Heart left ventricle (tissue), 16 donors: ENCODE results near the gene RACK1. TPM values are rescaled to one million over a fixed set of nuclear protein-coding genes. Genes with fewer than 3 reads are reported as not detected.
A peak's percentile ranks its signal among the peaks of the same experiment; 100 is the strongest.

Experiments
- ATAC-seq, 4 donors: fragments of 200-7000 bp; cut with Tn5 transposase; one replicate each; pipeline ENCODE4 v1.9.1; 2020 to 2022; ENCODE audit warnings: moderate library complexity in 4 of 4, mild to moderate bottlenecking in 3 of 4, moderate number of reproducible peaks in 1 of 4
- DNase-seq, 5 donors: peaks; one replicate each; pipeline ENCODE4 v3.0.0-alpha.2; 2020
- H3K27ac ChIP-seq, 12 donors: fragments of 200-600 bp; sonication (generic) in 4 of 12; one replicate each; pipeline versions ENCODE4 v1.5.0 to v1.8.0; 2016 to 2022; ENCODE audit warnings: mild to moderate bottlenecking in 2 of 12
- H3K27me3 ChIP-seq, 9 donors: fragments of 200-600 bp; sonication (generic) in 2 of 9; one replicate each; pipeline versions ENCODE4 v1.5.1 to v1.8.0; 2016 to 2022; ENCODE audit warnings: mild to moderate bottlenecking in 3 of 9
- H3K36me3 ChIP-seq, 9 donors: fragments of 200-600 bp; sonication (generic) in 2 of 9; one replicate each; pipeline versions ENCODE4 v1.5.0 to v1.8.0; 2018 to 2022; ENCODE audit warnings: mild to moderate bottlenecking in 2 of 9
- H3K4me1 ChIP-seq, 12 donors: fragments of 200-600 bp; sonication (generic) in 4 of 12; one replicate each; pipeline versions ENCODE4 v1.5.0 to v1.8.0; 2016 to 2022; ENCODE audit warnings: mild to moderate bottlenecking in 3 of 12
- H3K4me3 ChIP-seq, 12 donors: fragments of 200-600 bp; sonication (generic) in 4 of 12; one replicate each; pipeline versions ENCODE4 v1.5.0 to v1.8.0; 2017 to 2022; ENCODE audit warnings: mild to moderate bottlenecking in 9 of 12, moderate library complexity in 4 of 12
- H3K9me3 ChIP-seq, 12 donors: fragments of 200-600 bp; sonication (generic) in 4 of 12; one replicate each; pipeline versions ENCODE4 v1.5.0 to v1.8.0; 2016 to 2022; ENCODE audit warnings: mild to moderate bottlenecking in 1 of 12
- POLR2A ChIP-seq, 2 donors: fragments of 450-650 bp; IDR thresholded peaks; one replicate each; pipeline ENCODE4 v1.6.1; 2017; ENCODE audit warnings: antibody characterized with exemption in 2 of 2, mild to moderate bottlenecking in 2 of 2, moderate library complexity in 2 of 2
- WGBS, 4 donors: extraction: QIAGEN DNeasy Blood & Tissue Kit in 2 of 4; methylation state at CpG; one replicate each; pipeline versions ENCODE4 v1.1.5 to v1.1.7; 2013 to 2018; 5-methylcytosine and 5-hydroxymethylcytosine counted together
- intact Hi-C, 10 donors: fragments of 100-400 bp; cut with DNase I; formaldehyde crosslinking; loops; one replicate each; pipeline versions ENCODE4 v1.11.1 to v1.14.2; 2022
- polyA plus RNA-seq, 2 donors: library from polyadenylated mRNA; stranded (reverse); fragments of 200-250 nt; gene quantifications; one replicate each; pipeline ENCODE4 v1.2.3, GENCODE V29; 2013
- total RNA-seq, 9 donors: library from RNA; depleted of rRNA in 2 of 9; stranded (reverse); fragments of >200 nt in 2 of 9; fragmentation: NEBNext Ultra II Directional in 3 of 9; extraction: Animal tissue kit (Norgen Biotek cat#: 25700) in 3 of 9; gene quantifications; one replicate each; pipeline versions ENCODE4 v1.1.0 to v1.2.4, GENCODE V29; 2016 to 2023
- TF ChIP-seq, protein P1 (sequence below), 12 donors: fragments of 200-600 bp; sonication (generic) in 4 of 12; IDR thresholded peaks; one replicate each; pipeline versions ENCODE4 v1.5.0 to v1.8.0; 2018 to 2022; ENCODE audit warnings: antibody characterized with exemption in 12 of 12, mild to moderate bottlenecking in 5 of 12
- donor health status: ischemic (EF 13 %, LVEDD 7.1; RV severe dilation, severe dysfunction).
- donor health status: healthy with polysubstance abuse.
- donor health status: DM: no; HTN: yes; CAD: no.
- donor health status: DM: no; HTN: no; CAD: no.
- donor health status: ischemic (EF 25% LVEDD 6.9; RV normal size, moderate dysfunction).
- donor health status: ischemic (EF 25% LVEDD 5.7; RV mildly dilated, moderate dysfunction).
- donor health status: healthy.
- donor health status: DM: yes; HTN: yes; CAD: no.
- donor health status: ischemic (EF 35%, LVEDD 5.7; RV mildly dilated, moderate dysfunction).
- donor health status: nonischemic (EF 11% LVEDD 7.7; RV severe dilation, severe dysfunction).
- donor health status: DM: yes; HTN: yes; CAD: no.
- donor health status: PGD.
- donor health status: ischemic (EF 29% LVEDD 5.4; RV normal size, mild dysfunction).
- donor health status: nonischemic (EF 23%, LVEDD 6.1; RV moderate dilation, normal function).

RACK1 gene
- total and polyA plus RNA-seq, 11 donors = 560 to 2,287 (median 862) TPM

DNA sequence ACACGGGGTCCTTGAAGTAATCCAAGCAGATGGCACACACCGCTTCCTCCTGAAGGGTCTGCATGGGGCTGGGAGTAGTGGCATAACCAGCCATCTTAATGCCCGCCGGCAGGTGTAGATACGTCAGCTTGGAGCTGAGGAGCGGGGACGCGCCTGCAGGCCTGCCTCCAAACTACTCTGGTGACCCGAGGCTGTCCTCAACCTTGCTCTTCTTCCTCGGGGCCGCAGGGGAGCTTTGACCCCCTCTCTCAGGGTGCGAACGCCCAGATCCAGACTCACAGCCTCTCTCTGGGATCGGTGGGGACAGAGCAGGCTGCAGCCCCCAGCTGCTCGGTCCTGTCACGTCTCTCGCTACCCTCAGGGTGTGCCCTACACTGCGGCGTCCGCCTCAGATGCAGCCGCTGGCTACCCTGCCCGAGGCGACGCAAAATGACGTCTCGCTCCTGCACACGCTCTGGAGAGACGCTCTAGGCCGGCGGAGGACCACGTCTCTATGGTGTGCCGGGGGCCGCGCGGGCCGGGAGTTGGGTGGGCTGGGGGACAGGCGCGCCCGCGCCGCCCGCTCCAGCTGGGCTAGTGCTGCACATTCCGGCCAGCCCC lies 17.1 kb upstream of the RACK1 start, which contains the start of gene TRIM52:
Gene TRIM52 (minus strand): TSS at position 424 of the 600 bp plus-strand sequence. CDS start 330 bp downstream, at position 94.
- DNase-seq = peak; percentile 92 to 96 (median 95)
- WGBS, 4 donors = 0 to 1% (median 1%) methylated on average over 11 to 43 of the region's 43 CpGs
- ATAC-seq = peak; percentile 88 to 95 (median 92)
- Histone ChIP-seq H3K4me1 (peaks cover 5 to 60% (median 46%) of the 10 kb centered on the region in 12 donors), H3K36me3 (peaks cover 0 to 28% (median 24%) of the 10 kb centered on the region in 9 donors), H3K9me3 (no peaks in the 10 kb centered on the region), H3K27ac (peak within 1 kb of the TSS; percentile 92 to 100 (median 98)), H3K4me3 (peak within 1 kb of the TSS; percentile 69 to 100 (median 93)), H3K27me3 (no peaks in the 10 kb centered on the region)
- intact Hi-C loops = loop anchor here in 8 of 10 donors (1.0 to 5.0 kb wide), 7 partner anchors 14 to 79 kb away; partner anchors contain the start of gene TRIM41 (in 3 of the 8)
- TF ChIP-seq, protein P1, sequence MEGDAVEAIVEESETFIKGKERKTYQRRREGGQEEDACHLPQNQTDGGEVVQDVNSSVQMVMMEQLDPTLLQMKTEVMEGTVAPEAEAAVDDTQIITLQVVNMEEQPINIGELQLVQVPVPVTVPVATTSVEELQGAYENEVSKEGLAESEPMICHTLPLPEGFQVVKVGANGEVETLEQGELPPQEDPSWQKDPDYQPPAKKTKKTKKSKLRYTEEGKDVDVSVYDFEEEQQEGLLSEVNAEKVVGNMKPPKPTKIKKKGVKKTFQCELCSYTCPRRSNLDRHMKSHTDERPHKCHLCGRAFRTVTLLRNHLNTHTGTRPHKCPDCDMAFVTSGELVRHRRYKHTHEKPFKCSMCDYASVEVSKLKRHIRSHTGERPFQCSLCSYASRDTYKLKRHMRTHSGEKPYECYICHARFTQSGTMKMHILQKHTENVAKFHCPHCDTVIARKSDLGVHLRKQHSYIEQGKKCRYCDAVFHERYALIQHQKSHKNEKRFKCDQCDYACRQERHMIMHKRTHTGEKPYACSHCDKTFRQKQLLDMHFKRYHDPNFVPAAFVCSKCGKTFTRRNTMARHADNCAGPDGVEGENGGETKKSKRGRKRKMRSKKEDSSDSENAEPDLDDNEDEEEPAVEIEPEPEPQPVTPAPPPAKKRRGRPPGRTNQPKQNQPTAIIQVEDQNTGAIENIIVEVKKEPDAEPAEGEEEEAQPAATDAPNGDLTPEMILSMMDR (IDR thresholded peaks at IDR 0.05) = no peak
- TF ChIP-seq POLR2A (IDR thresholded peaks at IDR 0.05) = peak; percentile 45 to 76

DNA sequence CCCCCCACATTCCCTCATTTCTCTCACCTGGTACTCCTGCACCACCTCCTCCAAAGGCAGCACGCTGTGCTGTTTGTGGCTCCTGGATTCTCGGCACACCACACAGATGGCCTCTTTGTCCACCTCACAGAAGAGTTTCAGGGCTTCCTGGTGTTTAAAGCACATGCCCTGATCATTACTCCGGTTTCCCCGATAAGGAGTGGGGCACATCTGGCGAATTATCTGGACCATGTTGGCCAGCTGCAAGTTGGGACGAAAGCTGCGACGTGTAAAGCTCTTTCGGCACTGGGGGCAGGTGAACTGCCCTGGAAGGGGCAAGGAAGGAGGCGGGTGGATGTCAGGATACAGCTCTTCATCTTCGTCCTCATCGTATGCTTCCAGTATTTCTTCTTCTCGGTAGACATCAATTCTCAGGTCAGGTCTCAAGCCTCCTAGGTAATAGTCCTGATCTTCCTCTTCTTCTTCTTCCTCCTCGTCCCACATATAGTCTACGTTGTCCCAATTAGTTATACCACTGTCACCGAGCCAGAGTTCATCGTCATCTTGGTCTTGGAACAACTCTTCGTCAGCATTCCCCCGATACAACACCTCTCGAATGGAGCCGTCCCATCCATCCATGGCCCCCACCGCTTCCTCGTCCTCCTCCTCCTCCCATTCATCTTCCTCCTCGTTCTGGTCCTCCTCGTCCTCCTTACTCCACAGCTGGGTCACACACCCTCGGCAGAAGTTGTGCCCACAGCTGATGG lies 16.4 kb upstream of the RACK1 start:
- H3K27ac ChIP-seq = peak overlapping the region; percentile 92 to 100 (median 98)
- ATAC-seq = peak in 1 of 4 donors; percentile 0
- WGBS, 4 donors = 1 to 3% (median 1%) methylated on average over 26 of the region's 26 CpGs
- H3K4me3 ChIP-seq = peak overlapping the region; percentile 69 to 100 (median 93)
- no peaks in the 10 kb centered on the region for H3K9me3 ChIP-seq
- TF ChIP-seq POLR2A (IDR thresholded peaks at IDR 0.05) = no peak
- peaks cover 0 to 35% (median 30%) of the 10 kb centered on the region in 9 donors for H3K36me3 ChIP-seq
- no peaks in the 10 kb centered on the region for H3K27me3 ChIP-seq
- DNase-seq = no peak
- H3K4me1 ChIP-seq = peaks cover 5 to 67% (median 52%) of the 10 kb centered on the region in 12 donors
- intact Hi-C loops = loop anchor here in 8 of 10 donors (2.0 to 5.0 kb wide), 5 partner anchors 13 to 78 kb away; partner anchors contain the start of gene TRIM41 (in 2 of the 8)

DNA sequence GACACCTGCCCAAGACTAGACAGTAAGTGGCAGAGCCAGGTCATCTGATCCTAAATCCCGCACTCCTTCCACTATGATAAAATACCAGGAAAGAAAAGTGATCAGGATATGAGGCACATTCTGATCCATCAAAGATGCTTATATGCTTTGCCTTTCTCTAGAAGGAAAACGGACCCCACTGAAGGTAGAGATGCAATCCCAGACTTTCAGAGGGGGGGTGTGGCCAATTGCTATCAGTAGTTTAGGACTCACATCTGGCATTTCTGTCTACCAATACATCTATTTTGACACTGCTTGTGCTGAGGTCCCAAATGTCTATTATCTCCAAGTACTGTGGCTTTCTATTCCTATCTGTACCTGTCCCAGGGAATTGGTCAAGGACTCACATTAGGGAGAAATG lies 15.6 kb upstream of the RACK1 start:
- intact Hi-C loops = no loop called here
- 8 to 24% (median 17%) methylated on average over 2 of the region's 2 CpGs for WGBS, 4 donors
- peaks cover 0 to 43% (median 35%) of the 10 kb centered on the region in 9 donors for H3K36me3 ChIP-seq
- H3K9me3 ChIP-seq = no peaks in the 10 kb centered on the region
- TF ChIP-seq POLR2A (IDR thresholded peaks at IDR 0.05) = no peak
- TF ChIP-seq, protein P1 (IDR thresholded peaks at IDR 0.05) = no peak
- peak overlapping the region in 4 of 12 donors; percentile 97 to 100 (median 98) for H3K27ac ChIP-seq
- ATAC-seq = no peak
- no peak for DNase-seq
- no peaks in the 10 kb centered on the region for H3K27me3 ChIP-seq
- H3K4me1 ChIP-seq = peaks cover 5 to 72% (median 57%) of the 10 kb centered on the region in 12 donors
- peak overlapping the region; percentile 69 to 100 (median 93) for H3K4me3 ChIP-seq

DNA sequence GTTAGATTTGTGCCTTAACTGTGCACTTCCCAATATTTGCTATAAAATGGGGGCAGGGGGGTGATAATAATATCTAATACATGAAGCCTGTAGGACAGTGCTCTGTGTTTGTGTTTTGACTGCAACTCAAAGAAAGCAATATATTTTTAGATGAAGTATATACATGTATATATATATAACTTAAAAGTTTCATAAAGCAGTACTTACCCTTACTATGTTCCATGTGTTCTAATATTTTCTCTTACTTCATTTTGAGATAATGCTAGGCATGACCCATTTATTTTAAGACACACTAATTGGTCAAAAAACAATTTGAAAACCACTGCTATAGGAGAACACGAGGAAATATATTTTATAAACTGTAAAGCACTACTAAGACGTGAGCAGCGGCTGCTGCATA lies 14.9 kb upstream of the RACK1 start:
- DNase-seq (no peak), ATAC-seq (no peak)
- H3K4me1 ChIP-seq = peaks cover 5 to 76% (median 58%) of the 10 kb centered on the region in 12 donors
- H3K27ac ChIP-seq = peak overlapping the region in 1 of 12 donors; percentile 98
- intact Hi-C loops = no loop called here
- peaks cover 0 to 42% (median 35%) of the 10 kb centered on the region in 9 donors for H3K36me3 ChIP-seq
- peak overlapping the region; percentile 69 to 100 (median 93) for H3K4me3 ChIP-seq
- WGBS, 4 donors = 48 to 51% (median 49%) methylated on average over 3 of the region's 3 CpGs
- H3K27me3 ChIP-seq = no peaks in the 10 kb centered on the region
- TF ChIP-seq POLR2A (IDR thresholded peaks at IDR 0.05) = no peak
- TF ChIP-seq, protein P1 (IDR thresholded peaks at IDR 0.05) = no peak
- no peaks in the 10 kb centered on the region for H3K9me3 ChIP-seq
